ENCODE results near the gene FAM110C.

The FAM110C gene

GRCh38 chr2:32068-32467 is 14.2 kb downstream of the FAM110C start:
- ChIA-PET CTCF (interaction anchor here (0.6 kb wide), 1 partner anchor 35 kb away, joined by 3 read pairs; no protein-coding TSS in a partner anchor), POLR2A (no interaction called here)
- Histone ChIP-seq H3K9me3 (ENCODE audit: control insufficient read depth, insufficient read depth, low read depth, low read length) (no peaks in the 10 kb centered on the region), H3K36me3 (ENCODE audit: control insufficient read depth in 2 of 2, insufficient read depth in 1 of 2, low read length in 2 of 2) (no peaks in the 10 kb centered on the region; a peak in 1 of 3 replicates), H3K27ac (ENCODE audit: extremely low read depth, low read depth, low read length) (no peak overlapping the region), H3K4me3 (ENCODE audit: low read depth, low read length) (no peak overlapping the region), H3K4me1 (ENCODE audit: control insufficient read depth, insufficient read depth, low read length) (no peaks in the 10 kb centered on the region)
- TF ChIP-seq KLF8 (tag by site-specific recombination; IDR thresholded peaks at IDR 0.05) (no peak), ZNF221 (tag by site-specific recombination; IDR thresholded peaks at IDR 0.05; ENCODE audit: borderline replicate concordance) (no peak), ZSCAN4 (tag by site-specific recombination; IDR thresholded peaks at IDR 0.05) (no peak), AEBP2 (tag by site-specific recombination; IDR thresholded peaks at IDR 0.05; ENCODE audit: borderline replicate concordance) (no peak), ZNF184 (tag by site-specific recombination; IDR thresholded peaks at IDR 0.05) (no peak), ZBTB11 (tag by site-specific recombination; conservative IDR thresholded peaks at IDR 0.05; ENCODE audit: low read depth) (no peak)

- Histone ChIP-seq H3K36me3 (ENCODE audit: control insufficient read depth in 2 of 2, insufficient read depth in 1 of 2, low read length in 2 of 2) (no peaks in the 10 kb centered on the region), H3K9me3 (ENCODE audit: control insufficient read depth, insufficient read depth, low read depth, low read length) (no peaks in the 10 kb centered on the region), H3K27ac (ENCODE audit: extremely low read depth, low read depth, low read length) (no peak overlapping the region), H3K4me1 (ENCODE audit: control insufficient read depth, insufficient read depth, low read length) (no peaks in the 10 kb centered on the region), H3K4me3 (ENCODE audit: low read depth, low read length) (no peak overlapping the region)
- CTCF ChIA-PET, result no interaction called here
- TF ChIP-seq ZSCAN4 (tag by site-specific recombination; IDR thresholded peaks at IDR 0.05) (no peak), ZNF311 (tag by site-specific recombination; IDR thresholded peaks at IDR 0.05; ENCODE audit: borderline replicate concordance) (no peak), WT1 (tag by site-specific recombination; IDR thresholded peaks at IDR 0.05) (no peak), ZNF585B (tag by site-specific recombination; IDR thresholded peaks at IDR 0.05) (no peak), FEZF1 (tag by site-specific recombination; IDR thresholded peaks at IDR 0.05) (no peak), ZNF768 (tag by site-specific recombination; IDR thresholded peaks at IDR 0.05) (no peak), PRDM1 (tag by site-specific recombination; IDR thresholded peaks at IDR 0.05) (no peak), ZNF514 (tag by site-specific recombination; IDR thresholded peaks at IDR 0.05) (no peak), PBX3 (CRISPR knock-in tag; IDR thresholded peaks at IDR 0.05) (no peak), ZNF366 (tag by site-specific recombination; conservative IDR thresholded peaks at IDR 0.05) (no peak), HOXC10 (CRISPR knock-in tag; IDR thresholded peaks at IDR 0.05) (no peak), KLF1 (tag by site-specific recombination; IDR thresholded peaks at IDR 0.05) (no peak), ZNF792 (tag by site-specific recombination; IDR thresholded peaks at IDR 0.05) (no peak), BCL6B (tag by site-specific recombination; IDR thresholded peaks at IDR 0.05) (no peak)
- POLR2A ChIA-PET, result no interaction called here
Measured at GRCh38 chr2:29253-29652, 17.1 kb downstream of the FAM110C start.
